DMS114 treated with DMSO at 0.1 percent for 48 hours (cell line): ENCODE results near the gene SMARCD2.
"Not testable (repeated sequence)": the region's sequence is repeated elsewhere in the genome, so short reads cannot be mapped to it uniquely, and the experiment has no call there.

Experiments
- DNase-seq: peaks from one replicate; lab custom pipeline; 2025; ENCODE audit not compliant: unreplicated experiment; lab: John Stamatoyannopoulos, UW

Gene SMARCD2

DNA sequence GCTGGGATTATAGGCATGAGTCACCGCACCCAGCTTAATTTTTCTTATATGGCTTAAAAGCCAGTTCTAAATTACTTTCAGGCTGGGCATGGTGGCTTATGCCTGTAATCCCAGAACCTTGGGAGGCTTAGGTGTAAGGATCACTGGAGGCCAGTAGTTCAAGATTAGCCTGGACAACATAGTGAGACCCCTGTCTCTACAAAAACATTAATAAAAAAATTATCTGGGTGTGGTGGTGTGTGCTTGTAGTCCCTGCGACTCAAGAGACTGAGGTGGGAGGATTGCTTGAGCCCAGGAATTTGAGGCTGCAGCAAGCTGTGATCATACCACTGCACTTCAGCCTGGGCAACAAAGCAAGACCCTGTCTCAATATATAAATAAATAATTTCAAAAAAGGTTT is 10.8 kb upstream of the SMARCD2 start:
- no peak for DNase-seq

DNA sequence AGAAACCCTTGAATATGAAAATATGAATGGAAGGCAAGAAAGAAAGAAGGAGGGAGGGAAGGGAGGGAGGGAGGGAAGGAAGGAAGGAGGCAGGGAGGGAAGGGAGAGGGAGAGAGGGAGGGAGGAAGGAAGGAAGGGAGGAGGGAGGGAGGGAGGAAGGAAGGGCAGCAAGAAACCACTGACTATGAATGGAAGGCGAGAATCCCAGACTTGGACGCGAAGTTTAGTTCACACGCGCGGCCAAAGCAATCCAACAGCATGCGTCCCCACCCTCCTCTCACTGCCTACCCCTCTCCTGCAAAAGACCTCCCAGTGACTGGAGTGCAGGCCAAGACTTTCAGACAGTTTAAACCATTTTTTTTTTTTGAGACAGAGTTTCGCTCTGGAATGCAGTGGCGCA is 7.9 kb upstream of the SMARCD2 start:
- no peak for DNase-seq

DNA sequence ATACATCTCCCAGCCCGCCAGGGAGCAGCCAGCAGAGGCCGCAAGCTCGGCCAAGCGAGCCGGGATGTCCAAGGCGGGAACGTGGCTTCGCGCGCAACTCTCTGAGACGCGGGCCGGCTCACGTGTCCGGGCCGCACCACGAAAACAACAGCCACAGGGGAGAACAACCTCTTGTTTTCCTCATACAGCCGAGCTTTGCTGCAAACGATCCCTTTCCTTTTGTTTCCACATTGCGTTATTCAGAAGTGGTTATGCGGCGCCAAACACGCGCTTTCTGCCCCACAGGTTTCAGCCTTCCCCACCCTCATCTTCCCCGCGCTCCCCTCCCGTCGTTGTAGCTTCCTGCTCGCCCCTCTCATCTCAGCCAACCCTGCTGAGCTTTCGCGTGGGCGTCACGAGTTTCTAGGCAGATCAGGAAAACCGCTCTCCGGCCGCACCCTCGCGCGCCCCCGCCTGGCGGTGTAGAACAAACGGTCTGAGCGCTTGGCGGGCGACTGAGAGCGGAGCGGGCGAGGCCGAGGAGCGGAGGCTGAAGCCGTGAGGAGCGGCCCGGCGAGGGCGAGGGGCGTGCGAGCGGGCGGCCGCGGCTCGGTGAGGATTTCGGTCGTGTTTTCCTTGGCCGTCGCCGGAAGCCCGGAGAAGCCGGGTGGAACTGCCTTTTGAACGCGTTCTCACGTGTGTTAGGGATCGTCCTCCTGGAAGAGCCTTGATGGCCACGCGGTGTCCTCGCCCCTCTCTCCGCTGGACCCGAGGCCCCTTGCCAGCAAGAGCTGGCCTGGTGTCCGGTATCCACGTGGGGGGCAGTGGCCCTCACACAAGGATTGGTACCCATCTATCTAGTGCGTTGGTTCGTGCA is 6.6 kb upstream of the SMARCD2 start:
- peak; percentile 87 for DNase-seq

DNA sequence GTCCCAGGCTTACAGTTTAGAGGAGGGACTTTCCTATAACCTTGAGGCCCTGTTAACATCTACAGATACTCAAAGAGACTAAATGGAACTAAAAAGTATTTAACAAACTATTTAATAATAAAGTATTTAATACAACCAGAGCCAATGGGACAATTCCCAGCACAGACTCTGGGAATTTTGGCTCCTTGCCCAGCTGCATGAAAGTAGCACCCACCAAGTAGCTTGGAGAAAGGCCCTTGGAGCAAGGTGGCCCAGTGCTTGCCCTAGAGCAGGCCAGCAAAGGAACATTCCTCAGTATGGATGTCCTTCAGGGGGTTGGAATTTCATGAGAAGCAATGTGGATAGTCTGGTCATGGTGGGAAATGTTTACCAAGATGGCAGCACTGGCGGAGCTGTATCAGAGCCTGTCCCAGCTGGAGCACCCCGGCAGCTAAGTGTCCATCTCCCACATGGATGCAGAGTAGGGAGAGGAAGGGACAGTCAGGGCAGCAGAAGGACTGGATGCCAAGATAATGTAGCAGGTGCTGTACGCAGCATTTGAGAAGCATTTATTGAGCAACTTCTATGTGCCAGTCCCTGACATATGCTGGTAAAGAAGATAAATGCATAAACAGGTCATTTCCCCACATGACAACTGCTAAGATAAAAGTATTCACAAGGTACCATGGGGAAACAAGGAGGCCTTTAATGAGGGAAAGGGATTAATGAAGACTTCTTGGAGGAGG is 5.2 kb upstream of the SMARCD2 start:
- no peak for DNase-seq

DNA sequence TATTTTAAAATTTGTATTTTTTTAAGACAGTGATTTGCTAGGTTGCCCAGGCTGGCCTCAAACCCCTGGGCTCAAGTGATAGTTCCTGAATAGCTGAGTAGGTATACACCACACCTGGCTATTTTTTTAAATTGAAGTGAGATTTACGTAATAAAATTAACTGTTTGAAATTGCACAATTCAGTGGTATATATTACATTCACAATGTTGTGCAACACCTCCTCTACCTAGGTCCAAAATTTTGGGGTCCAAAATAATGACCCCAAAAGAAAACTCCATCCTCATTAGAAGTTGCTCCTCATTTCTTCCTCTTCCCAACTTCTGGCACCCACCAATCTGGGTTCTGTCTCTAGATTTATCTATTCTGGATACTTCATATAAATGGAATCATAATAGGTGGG is 3.0 kb upstream of the SMARCD2 start:
- DNase-seq, result no peak

DNA sequence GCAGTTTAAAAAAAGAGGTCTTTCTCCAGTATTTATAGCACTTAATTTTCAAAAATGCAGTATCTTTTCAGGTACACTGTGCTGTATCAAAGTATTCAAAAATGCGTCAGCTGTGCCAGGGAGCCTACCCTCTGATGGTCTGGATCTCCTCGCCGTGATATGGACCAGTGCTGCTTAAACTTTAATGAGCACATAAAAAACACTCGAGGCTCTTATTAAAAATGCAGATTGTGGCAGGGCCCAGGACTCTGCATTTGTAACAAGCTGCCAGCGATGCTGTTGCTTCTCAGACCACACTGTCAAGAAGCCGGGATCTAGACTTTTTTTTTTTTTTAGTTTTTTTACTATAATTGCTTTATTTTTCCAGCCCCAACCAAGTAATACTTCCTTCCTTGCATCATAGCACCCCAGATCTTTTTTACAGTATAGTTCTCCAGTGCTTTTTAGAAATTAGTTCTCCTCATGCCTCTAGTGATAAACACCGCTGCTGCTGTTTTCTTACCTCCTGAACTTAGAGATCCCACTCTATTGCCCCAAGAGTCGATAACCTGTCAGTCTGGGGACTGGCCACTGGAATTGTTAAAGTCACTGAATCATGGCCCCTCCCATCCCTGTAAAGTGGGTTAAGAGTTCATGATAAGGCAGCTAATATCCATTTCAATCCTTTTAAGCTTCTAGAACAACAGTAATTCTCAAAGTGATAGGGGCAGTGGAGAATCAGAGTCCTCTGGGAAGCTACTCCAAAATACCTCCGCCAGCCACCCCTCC is 1.6 kb upstream of the SMARCD2 start:
- DNase-seq, result no peak

DNA sequence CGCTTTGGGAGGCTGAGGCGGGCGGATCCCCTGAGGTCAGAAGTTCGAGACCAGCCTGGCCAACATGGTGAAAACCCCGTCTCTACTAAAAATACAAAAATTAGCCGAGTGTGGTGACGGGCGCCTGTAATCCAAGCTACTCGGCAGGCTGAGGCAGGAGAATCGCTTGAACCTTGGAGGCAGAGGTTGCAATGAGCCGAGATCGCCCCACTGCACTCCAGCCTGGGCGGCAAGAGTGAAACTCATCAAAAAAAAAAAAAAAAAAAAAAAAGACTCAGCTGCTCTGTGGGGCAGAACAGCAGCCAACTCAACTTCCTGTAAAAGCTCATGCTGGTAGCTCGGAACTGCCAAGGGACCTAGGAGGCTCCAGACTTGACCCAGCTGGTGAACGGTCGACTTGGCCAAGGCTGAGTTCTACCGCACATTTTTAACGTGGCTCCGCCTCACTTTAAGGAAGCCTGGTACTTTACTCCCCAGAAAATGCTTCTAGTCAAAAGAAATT is 953 bp upstream of the SMARCD2 start:
- DNase-seq, result not testable (repeated sequence)

DNA sequence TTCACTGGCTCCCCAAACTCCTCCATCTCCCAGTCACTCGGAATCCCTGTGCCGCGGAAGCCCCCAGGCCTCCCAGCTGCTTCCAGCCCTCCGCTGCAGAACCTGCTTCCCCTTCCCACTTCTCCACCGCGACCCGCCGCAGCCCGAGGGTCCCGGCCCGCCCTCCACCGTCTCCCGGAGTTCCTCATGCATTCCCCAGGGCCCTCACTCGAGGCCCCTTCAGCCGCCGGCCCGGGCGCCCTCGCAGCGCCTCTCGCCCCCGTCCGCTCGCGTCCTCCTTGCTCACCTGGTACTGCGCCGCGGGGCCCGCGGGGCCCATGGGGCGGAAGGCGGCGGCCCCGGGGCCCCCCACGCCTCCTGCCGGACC is 329 bp downstream of the SMARCD2 start:
- no peak for DNase-seq

DNA sequence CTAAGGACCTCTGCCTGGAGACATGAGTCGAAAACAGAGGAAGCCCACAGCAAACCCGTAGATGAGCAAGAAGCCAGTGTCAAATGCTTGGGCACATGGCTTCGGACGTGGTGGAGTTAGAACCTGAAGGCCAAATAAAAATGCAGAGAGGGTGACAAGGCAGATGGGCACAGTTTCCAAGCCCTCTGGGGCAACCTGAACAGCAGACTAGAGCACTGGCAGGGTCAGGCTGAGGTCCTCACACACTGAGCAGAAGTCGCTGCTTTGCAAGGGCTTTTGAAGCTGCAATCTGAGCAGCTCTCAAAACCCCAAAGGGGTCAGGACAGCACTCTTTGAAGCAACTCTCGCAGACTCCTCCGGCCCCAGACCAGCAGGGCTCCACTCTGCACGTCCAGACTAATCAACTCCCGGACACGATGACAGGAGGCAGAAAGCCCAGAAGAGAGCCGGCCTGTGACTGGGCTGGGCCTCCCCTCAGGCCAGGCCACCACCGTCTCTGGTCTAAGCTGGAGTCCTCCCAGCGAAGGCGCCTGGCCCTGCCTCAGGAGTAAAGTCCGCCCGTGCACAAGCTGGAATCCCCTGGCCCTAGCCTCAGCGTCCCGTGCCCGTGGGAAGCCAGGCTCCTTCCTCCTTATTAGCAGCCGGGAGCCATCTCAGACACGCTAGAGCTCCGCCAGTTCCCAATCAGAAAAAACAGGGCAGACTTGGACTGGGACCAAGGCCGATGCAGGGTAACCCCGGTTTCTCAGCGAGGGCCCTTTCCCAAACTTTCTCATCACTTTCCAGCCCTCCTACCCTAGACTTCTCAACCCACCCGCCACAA is 924 bp downstream of the SMARCD2 start:
- DNase-seq, result no peak

DNA sequence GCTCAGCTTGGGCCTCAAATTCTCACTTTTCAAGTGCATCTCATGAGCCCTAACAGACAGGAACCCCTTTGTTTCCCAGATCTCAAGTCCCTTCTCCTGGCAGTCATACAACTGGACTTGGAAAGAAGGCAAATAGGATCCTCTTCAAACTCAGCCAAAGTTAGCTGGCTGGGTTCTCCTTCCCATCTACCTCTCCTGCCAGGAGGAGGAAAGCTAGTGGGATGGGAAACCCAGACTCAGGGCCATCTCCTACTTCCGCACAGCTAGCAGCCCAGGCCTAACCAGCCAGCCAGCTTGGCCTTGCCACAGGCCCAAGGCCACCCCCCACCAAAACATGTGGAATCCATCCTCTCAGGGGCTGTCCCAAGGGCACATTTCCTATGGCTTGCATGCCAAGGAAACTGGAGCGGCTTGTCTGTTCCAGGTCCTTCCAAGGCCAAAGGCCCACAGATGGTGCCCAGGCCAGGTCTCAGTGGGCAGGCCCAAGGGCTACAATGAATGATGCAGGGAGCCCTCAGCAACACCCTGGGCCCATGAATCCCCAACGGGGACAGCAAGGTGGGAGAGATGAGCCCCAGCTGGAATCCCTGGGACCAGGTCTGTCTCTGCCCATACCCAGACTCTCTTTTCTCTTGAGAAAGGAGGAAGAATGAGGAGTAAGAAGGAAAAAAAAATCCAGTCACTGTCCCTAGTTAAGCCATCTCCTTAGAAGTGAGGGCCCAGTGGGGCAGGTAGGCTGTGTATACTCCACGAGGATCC is 1.7 kb downstream of the SMARCD2 start:
- DNase-seq, result no peak

DNA sequence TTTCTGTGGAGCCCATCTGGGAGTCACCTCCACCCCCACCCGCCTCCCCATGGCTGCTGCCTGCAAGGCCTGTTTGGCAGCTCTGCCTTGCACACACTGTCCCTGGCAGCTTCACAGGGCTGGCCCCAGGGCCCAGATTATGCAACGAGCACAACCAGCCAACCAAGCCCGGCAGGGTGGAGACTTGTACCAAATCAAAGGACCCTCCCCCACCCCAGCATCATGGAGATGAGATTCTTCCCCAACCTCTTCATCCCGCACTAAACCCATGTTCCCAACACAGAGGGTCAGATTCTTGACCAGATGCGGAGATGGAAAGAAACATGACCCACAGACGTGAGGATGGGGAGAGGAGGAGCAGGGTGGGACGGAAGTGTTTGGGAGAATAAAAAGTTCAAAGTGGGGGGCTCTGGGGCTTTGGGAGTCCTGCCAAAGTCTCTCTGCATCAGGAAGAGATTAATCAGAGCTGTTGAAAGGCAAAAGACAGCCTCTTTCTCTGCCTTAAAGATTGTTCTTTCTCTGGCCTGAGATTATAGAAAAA is 3.8 kb downstream of the SMARCD2 start:
- DNase-seq, result no peak

DNA sequence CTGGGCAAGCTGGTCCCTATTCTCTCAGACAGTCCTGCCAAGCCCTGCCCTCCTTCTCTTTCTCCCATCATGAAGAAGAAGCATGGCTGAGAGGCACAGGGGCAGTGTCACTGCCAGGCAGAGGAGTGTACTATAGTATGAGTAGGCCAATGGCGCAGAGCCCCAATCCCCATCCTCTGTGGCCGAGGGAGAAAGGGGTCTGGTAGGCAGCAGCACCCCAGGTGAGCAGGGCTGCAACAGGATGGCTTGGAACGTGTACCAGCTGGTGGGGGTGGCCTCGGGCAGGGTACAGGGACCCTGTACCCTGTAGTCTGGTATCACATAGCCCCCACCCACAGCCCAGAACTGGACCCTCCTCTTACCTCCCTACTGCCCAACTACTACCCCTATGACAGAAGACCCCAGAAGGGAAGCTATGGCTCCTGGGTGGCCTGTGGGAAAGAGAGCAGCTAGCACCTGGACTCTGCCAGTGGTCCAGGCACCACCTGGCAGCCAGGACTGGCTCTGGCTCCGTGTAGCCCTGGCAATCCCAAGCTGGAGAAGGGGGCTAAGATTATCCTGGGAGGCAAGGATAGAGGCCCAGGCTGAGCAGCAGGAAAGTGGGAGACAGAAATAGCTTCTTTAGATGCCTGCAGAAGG is 4.4 kb downstream of the SMARCD2 start:
- DNase-seq, result no peak

DNA sequence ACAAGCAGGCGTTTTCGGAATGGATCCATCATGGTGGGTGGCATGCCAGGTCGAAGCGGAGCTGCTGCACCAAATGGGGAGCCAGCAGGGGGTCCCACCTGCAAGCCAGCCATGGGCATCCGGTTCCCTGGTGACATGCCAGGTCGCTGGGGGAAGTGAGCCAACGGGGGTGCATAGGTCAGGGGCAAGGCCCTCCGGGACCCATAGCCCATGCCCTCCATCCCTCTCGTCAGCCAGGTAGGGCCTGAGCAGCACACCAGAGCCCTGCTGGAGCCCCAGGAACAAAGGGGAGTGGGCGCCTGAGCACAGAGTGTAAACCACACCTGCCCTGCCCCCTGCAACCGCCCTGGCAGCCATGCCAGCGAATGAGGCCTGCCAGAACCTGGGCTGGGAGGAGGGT is 5.0 kb downstream of the SMARCD2 start:
- no peak for DNase-seq

DNA sequence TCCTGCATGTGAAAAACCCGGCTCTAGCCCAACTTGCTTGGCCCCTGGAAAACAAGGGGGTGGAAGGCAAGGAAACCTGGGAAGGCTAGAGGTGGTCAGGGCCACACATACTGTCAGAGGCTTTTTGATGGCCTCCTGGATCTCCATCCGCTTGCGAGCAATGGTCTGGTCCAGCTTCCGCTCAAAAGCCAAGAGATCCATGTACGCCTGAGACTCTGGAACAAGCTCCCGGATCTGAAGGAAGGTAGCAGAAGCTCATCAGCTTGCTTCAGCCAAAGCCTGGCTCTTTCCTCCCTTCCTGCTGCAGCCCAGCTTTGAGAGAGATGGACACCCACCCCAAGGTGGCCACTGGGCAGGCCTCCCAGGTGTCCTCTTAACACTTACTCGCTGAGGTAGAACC is 5.7 kb downstream of the SMARCD2 start:
- no peak for DNase-seq

DNA sequence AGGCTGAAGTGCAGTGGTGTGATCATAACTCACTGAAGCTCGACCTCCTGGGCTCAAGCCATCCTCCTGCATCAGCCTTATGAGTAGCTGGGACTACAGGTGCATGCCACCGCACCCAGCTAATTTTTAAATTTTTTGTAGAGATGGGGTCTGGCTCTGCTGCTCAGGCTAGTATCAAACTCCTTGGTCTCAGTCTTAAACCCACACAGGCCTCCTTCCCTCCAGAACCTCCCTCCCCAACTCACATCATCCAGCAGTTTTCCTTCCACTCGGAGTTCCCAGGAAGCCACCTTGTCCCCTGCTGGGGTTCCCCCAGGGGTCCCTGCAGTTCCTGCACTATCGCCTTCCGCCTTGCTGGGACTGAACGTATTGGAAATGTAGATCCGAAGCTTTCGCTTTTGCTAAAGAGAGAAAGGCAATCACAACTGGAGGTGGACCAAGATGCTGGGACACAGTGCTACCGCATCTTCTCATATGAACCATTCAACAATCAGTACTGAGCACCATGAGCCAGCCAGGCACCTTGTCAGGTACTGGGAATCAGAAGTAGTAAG is 7.2 kb downstream of the SMARCD2 start:
- DNase-seq, result no peak

DNA sequence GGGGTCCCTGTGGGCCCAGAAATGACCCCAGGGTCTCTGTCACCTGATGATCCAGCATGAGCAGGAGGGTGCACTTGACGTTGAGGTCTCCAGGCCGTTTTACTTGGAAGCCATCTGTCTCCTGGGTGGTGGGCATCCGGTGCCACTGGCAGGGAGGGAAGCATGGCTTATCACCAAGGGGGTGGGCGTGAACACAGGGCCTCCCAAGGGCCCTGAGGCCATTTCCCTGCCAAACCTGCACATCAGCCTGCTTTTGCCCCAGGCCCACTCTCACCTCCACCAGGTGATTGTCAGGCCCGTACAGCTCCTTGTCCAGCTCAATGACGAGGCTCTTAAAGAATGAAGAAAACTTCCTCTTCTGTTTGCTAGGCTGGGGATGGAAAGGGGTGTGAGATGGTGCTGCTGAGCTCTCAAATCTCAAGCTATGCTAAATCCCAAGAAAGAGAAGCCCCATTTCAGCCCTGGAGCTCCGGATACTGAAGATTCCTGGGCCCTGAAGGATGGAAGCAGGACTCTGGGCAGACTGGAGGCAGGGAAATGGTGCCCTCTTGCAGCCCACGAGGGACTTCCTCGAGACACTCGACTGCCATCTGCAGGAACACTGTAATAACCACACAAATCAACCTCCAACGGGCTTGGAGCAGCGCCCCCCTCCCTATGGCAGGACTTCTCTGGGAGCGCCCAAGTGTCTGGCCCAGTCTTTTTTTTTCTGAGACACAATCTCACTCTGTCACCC is 7.9 kb downstream of the SMARCD2 start:
- peak; percentile 82 for DNase-seq

DNA sequence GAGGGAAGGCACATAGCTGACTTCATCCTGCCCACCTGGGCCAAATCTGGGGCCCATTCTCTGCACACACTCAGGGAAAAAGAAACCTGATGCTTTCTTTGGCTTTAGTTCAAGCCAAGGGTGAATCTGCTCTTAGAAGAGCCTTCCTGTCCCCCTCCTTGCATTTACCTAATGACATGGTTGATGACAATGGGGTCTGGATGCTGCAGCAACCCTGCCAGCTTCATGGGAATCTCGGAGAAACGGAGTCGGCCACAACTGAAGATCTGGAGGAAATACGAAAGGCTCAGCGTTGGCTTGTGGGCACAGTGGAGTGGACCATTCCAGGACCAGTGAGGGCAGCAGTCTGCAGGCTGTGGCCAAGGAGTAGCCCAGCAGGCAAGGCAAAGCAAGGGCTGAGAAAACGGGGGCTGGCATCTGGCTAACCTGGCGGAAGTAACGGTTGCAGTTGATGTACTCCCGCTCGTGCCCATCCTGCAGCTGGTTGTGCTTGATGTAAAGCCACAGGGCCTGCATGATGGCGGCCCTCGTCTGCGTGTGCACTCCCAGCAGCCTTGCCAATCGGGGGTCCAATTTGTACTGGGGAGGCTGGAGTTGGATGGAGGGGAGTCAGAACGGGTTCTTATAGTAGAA is 8.6 kb downstream of the SMARCD2 start:
- DNase-seq, result no peak
